HL-60 (cell line): ENCODE data around the gene TRIML2.

Source experiments
- CTCF ChIP-seq: IDR thresholded peaks from one replicate; pipeline ENCODE4 v1.5.1; 2011; ENCODE audit warnings: low read length, control low read depth, inconsistent platforms; ENCODE audit not compliant: insufficient read depth
- GABPA ChIP-seq: IDR thresholded peaks from 2 replicates; pipeline ENCODE4 v1.6.1; 2012; ENCODE audit warnings: low read depth
- POLR2AphosphoS5 ChIP-seq: IDR thresholded peaks from 2 replicates; pipeline ENCODE4 v1.6.1; 2012; ENCODE audit warnings: low read depth
- REST ChIP-seq: IDR thresholded peaks from 2 replicates; pipeline ENCODE4 v1.6.1; 2012; ENCODE audit warnings: low read depth; ENCODE audit not compliant: insufficient replicate concordance
- SPI1 ChIP-seq: IDR thresholded peaks from 2 replicates; pipeline ENCODE4 v1.6.1; 2012; ENCODE audit warnings: low read depth, mild to moderate bottlenecking, borderline replicate concordance

DNA sequence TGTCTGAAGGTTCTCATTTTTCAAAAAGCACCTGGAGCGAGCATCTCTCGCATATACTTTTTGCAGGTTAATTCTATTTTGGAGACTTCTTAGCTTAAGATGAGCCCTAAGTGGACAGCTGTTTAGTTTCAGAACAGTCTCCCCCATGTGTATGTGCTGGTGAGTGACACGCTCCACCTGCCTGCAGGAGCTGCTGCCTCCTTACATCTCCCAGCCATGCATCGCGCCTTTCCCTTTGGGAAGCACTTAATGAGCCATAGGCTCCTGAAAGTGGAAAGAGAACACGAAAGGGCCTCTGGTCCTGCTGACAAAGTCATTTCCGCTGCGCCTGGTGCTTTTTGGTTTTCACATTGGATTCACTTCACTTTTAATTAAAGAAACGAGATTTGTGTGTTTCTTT, 56.1 kb downstream of the TRIML2 start:
- no peak for TF ChIP-seq CTCF
- no peak for TF ChIP-seq POLR2AphosphoS5
- no peak for TF ChIP-seq REST
- TF ChIP-seq GABPA: no peak
- no peak for TF ChIP-seq SPI1
